Neural cell (in vitro differentiated cells): ENCODE measurements around the gene TOR1AIP1. TPM values are rescaled to one million over a fixed set of nuclear protein-coding genes. Genes with fewer than 3 reads are reported as not detected.
"Not testable (repeated sequence)": the region's sequence is repeated elsewhere in the genome, so short reads cannot be mapped to it uniquely, and the experiment has no call there.

ENCODE experiments used
- H2AFZ ChIP-seq: fragments of 200-600, 300-800 bp; sonication (generic), shearing (Covaris generic); 2 replicates; pipeline ENCODE4 v1.6.0; 2014; ENCODE audit warnings: low read depth, mild to moderate bottlenecking, antibody characterized with exemption, low read length, moderate library complexity
- H3F3A ChIP-seq: fragments of 200-600 bp; shearing (Covaris generic); 2 replicates; pipeline ENCODE4 v1.6.1; 2016; ENCODE audit warnings: mild to moderate bottlenecking, moderate library complexity, mixed read lengths, antibody characterized with exemption, low read length; ENCODE audit not compliant: insufficient read depth, poor library complexity, severe bottlenecking
- H3K27ac ChIP-seq: fragments of 200-600, 300-800 bp; sonication (generic), shearing (Covaris generic); 2 replicates; pipeline ENCODE4 v1.5.1; 2014; ENCODE audit warnings: mild to moderate bottlenecking, low read length, moderate library complexity
- H3K27me3 ChIP-seq: fragments of 300-800, 200-600 bp; sonication (generic), shearing (Covaris generic); 2 replicates; pipeline ENCODE4 v1.6.0; 2014; ENCODE audit warnings: mild to moderate bottlenecking, low read depth, low read length, moderate library complexity; ENCODE audit not compliant: insufficient read depth
- H3K36me3 ChIP-seq: fragments of 300-800, 200-600 bp; sonication (generic), shearing (Covaris generic); 2 replicates; pipeline ENCODE4 v1.5.1; 2014; ENCODE audit warnings: mild to moderate bottlenecking, antibody characterized with exemption, low read length, moderate library complexity; ENCODE audit not compliant: insufficient read depth
- H3K4me2 ChIP-seq: fragments of 300-800, 200-600 bp; sonication (generic), shearing (Covaris generic); 2 replicates; pipeline ENCODE4 v1.6.0; 2014; ENCODE audit warnings: mild to moderate bottlenecking, low read length
- H3K4me3 ChIP-seq: fragments of 300-800, 200-600 bp; sonication (generic), shearing (Covaris generic); 2 replicates; pipeline ENCODE4 v1.5.1; 2014; ENCODE audit warnings: mild to moderate bottlenecking, low read length, moderate library complexity
- H3K79me2 ChIP-seq: fragments of 200-600 bp; shearing (Covaris generic); replicated peaks from 2 replicates; pipeline ENCODE4 v1.6.0; 2014; ENCODE audit warnings: mild to moderate bottlenecking, low read length, moderate library complexity; ENCODE audit not compliant: insufficient read depth
- H3K9ac ChIP-seq: fragments of 300-800, 200-600 bp; sonication (generic), shearing (Covaris generic); 2 replicates; pipeline ENCODE4 v1.6.1; 2016; ENCODE audit warnings: mild to moderate bottlenecking, low read length, mixed read lengths
- H3K9me2 ChIP-seq: fragments of 200-600 bp; shearing (Covaris generic); 2 replicates; pipeline ENCODE4 v1.6.1; 2016; ENCODE audit warnings: mild to moderate bottlenecking, low read length, mixed read lengths; ENCODE audit not compliant: insufficient read depth
- H3K9me3 ChIP-seq: fragments of 200-600, 300-800 bp; sonication (generic), shearing (Covaris generic); 2 replicates; pipeline ENCODE4 v1.6.1; 2016; ENCODE audit warnings: mild to moderate bottlenecking, mixed run types, low read length, moderate library complexity, mixed read lengths
- H4K20me1 ChIP-seq: fragments of 200-600 bp; shearing (Covaris generic); 2 replicates; pipeline ENCODE4 v1.6.1; 2016; ENCODE audit warnings: mild to moderate bottlenecking, mixed run types; ENCODE audit not compliant: insufficient read depth
- CTCF ChIP-seq: fragments of 450-650 bp; IDR thresholded peaks from 2 replicates; pipeline ENCODE4 v1.5.1; 2014; ENCODE audit warnings: antibody characterized with exemption, mild to moderate bottlenecking, moderate library complexity; ENCODE audit not compliant: poor library complexity, severe bottlenecking
- EP300 ChIP-seq: fragments of 450-650 bp; conservative IDR thresholded peaks from 2 replicates; pipeline ENCODE4 v1.6.1; 2014; ENCODE audit warnings: antibody characterized with exemption, mild to moderate bottlenecking, moderate library complexity; ENCODE audit not compliant: poor library complexity, severe bottlenecking
- EZH2 ChIP-seq: fragments of 200-600, 300-800 bp; shearing (Covaris generic), sonication (generic); IDR thresholded peaks from 2 replicates; pipeline ENCODE4 v1.6.1; 2014; ENCODE audit warnings: antibody characterized with exemption, low read length, borderline replicate concordance, mild to moderate bottlenecking; ENCODE audit not compliant: insufficient read depth, poor library complexity, severe bottlenecking
- MXI1 ChIP-seq: fragments of 450-650 bp; conservative IDR thresholded peaks from 2 replicates; pipeline ENCODE4 v1.6.1; 2014; ENCODE audit warnings: antibody characterized with exemption, mild to moderate bottlenecking; ENCODE audit not compliant: poor library complexity, severe bottlenecking
- POLR2AphosphoS5 ChIP-seq: IDR thresholded peaks from 2 replicates; pipeline ENCODE4 v1.6.1; 2012
- RAD21 ChIP-seq: fragments of 450-650 bp; conservative IDR thresholded peaks from 2 replicates; pipeline ENCODE4 v1.6.1; 2014; ENCODE audit warnings: antibody characterized with exemption, mild to moderate bottlenecking, moderate library complexity
- REST ChIP-seq: IDR thresholded peaks from 2 replicates; pipeline ENCODE4 v1.6.1; 2012; ENCODE audit warnings: borderline replicate concordance
- SMC3 ChIP-seq: fragments of 450-650 bp; conservative IDR thresholded peaks from 2 replicates; pipeline ENCODE4 v1.6.1; 2014; ENCODE audit warnings: antibody characterized with exemption, mild to moderate bottlenecking, moderate library complexity; ENCODE audit not compliant: poor library complexity
- TAF1 ChIP-seq: IDR thresholded peaks from 2 replicates; pipeline ENCODE4 v1.6.1; 2012; ENCODE audit warnings: low read depth
- polyA plus RNA-seq: library from polyadenylated mRNA; depleted of rRNA; stranded (reverse); fragments of >200 nt; gene quantifications from 2 replicates; pipeline ENCODE4 v1.2.3, GENCODE V29; 2014

Gene TOR1AIP1
- polyA plus RNA-seq, 1 donor from 2014 or later: 10.4 TPM

- not testable (repeated sequence) for H2AFZ ChIP-seq, H3K36me3 ChIP-seq, H3K9ac ChIP-seq, H3K9me2 ChIP-seq, H3K9me3 ChIP-seq, H3K4me2 ChIP-seq, H3K27me3 ChIP-seq, H4K20me1 ChIP-seq, H3K27ac ChIP-seq, H3F3A ChIP-seq, H3K4me3 ChIP-seq
- H3K79me2 ChIP-seq: peaks cover 89% of the 10 kb centered on the region
Measured at GRCh38 chr1:179962168-179962567, 80.1 kb downstream of the TOR1AIP1 start.

- no peak overlapping the region for H2AFZ ChIP-seq
- TF ChIP-seq SMC3 (no peak), TAF1 (no peak), EP300 (no peak), EZH2 (no peak), REST (no peak), POLR2AphosphoS5 (no peak), CTCF (no peak), MXI1 (no peak), RAD21 (no peak)
- H3K79me2 ChIP-seq: peaks cover 78% of the 10 kb centered on the region
- no peak overlapping the region for H3K4me3 ChIP-seq
- no peak overlapping the region for H3K9ac ChIP-seq
- no peaks in the 10 kb centered on the region for H3K27me3 ChIP-seq
- H3K27ac ChIP-seq: no peak overlapping the region
- no peaks in the 10 kb centered on the region for H3F3A ChIP-seq
- no peaks in the 10 kb centered on the region for H3K9me3 ChIP-seq
- no peaks in the 10 kb centered on the region for H4K20me1 ChIP-seq
- no peak overlapping the region for H3K4me2 ChIP-seq
- no peaks in the 10 kb centered on the region for H3K36me3 ChIP-seq
- H3K9me2 ChIP-seq: no peaks in the 10 kb centered on the region
Measured at GRCh38 chr1:179966551-179966950, 84.5 kb downstream of the TOR1AIP1 start.

GRCh38 chr1:179968284-179968993, 86.4 kb downstream of the TOR1AIP1 start:
- Histone ChIP-seq H3K27me3 (no peaks in the 10 kb centered on the region), H4K20me1 (no peaks in the 10 kb centered on the region), H3K9me3 (no peaks in the 10 kb centered on the region), H3K4me3 (no peak overlapping the region), H3F3A (no peaks in the 10 kb centered on the region), H3K79me2 (peaks cover 74% of the 10 kb centered on the region), H2AFZ (no peak overlapping the region), H3K9ac (no peak overlapping the region), H3K4me2 (no peak overlapping the region), H3K27ac (no peak overlapping the region), H3K36me3 (no peaks in the 10 kb centered on the region), H3K9me2 (no peaks in the 10 kb centered on the region)
- TF ChIP-seq CTCF: no peak
